NCI-H1092 treated with DMSO at 0.1 percent for 48 hours (cell line): ENCODE results near the gene NBPF3.
"Not testable (repeated sequence)": the region's sequence is repeated elsewhere in the genome, so short reads cannot be mapped to it uniquely, and the experiment has no call there.

Experiments
- DNase-seq: peaks from one replicate; lab custom pipeline; 2025; lab: John Stamatoyannopoulos, UW

NBPF3 gene

DNA sequence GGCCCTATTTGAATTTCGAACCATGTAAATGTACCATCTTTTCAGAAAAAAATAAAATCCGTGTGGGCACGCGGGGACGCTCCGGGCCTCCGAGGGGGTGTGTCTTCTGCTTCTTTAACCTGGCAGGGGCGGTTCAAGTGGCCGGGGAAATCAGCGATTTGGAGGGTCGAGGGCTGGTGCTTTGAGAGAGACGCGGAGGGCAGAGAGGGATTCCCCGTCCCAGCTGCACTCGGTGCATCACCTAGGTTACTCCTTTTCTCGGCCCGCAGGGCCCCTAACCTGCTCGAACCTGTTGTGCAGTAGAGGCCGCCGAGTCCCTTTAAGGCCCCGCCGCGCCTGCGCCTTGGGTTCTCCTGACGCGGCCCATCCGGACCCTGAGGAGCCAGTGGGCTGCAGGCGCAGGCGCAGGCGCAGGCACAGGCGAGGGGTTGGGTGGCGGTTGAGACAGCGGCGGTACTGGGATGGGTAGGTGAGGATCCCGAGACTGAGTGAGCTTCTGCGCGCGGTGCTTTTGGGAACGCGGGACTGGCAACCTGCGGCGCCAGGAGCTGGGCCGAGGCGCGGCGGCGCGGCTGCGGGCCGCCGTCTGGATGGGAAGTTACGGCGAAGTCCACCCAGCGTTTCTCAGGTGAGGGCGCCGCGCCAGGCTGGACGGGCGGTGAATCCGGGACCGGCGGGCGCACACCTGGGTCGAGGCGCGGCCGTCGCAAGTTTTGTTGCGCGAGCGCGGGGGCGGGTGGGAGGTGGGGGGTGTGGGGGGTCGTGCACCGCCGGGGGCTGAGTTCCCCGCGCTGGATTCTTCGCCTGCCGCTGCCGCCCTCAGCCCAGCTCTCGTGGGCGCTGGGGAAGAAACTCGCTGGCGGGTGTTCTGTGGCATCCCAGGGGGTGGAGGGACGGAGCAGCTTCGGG lies at the start of gene NBPF3:
TSS of gene NBPF3 (plus strand) at position 417 of the 909 bp plus-strand sequence. CDS start 4,950 bp downstream, outside the sequence.
- DNase-seq: peak; percentile 88

- DNase-seq: no peak
Measured at GRCh38 chr1:21391497-21391896, 48.4 kb upstream of the NBPF3 start.

DNA sequence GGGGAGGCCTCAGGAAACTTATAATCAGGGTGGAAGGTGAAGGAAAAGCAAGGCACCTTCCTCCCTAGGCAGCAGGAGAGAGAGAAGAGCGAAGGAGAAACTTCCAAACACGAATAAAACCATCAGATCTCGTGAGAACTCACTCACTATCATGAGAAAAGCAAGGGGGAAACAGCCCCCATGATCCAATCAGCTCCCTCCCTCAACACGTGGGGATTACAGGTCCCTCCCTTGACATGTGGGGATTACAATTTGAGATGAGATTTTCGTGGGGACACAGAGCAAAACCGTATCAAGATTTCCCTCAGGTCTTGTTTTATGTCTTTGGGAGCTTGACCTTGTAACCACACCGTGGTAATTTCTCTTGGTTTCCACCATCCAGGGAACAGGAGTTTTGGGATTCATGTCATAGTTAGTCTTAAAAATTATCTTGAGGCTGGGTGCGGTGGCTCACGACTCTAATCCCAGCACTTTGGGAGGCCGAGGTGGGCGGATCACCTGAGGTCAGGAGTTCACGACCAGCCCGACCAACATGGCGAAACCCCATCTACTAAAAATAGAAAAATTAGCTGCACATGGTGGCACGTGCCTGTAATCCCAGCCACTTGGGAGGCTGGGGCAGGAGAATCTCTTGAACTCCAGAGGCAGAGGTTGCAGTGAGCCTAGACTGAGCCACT lies 47.2 kb upstream of the NBPF3 start:
- DNase-seq: no peak

DNA sequence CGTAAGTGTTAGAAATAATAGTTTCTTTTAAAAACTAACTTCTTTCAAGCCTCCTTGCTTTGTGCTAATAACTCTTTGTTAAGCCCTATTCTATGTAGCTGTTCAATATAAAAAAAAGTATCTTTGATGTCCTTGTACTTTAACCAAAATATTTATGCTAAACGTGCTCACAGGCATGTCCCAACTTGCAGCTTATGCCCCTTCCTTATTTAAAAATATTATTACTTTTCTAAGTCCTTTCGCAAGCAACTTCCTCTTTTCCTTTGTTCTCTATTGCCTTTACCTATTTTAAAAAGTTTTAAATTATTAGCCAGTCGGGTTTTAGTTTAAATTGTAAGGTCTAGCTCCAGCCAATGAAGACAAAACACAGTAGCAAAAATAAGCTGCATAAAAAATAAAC lies 43.4 kb upstream of the NBPF3 start:
- no peak for DNase-seq

- DNase-seq: peak; percentile 26
Measured at GRCh38 chr1:21397813-21398188, 42.1 kb upstream of the NBPF3 start.

DNA sequence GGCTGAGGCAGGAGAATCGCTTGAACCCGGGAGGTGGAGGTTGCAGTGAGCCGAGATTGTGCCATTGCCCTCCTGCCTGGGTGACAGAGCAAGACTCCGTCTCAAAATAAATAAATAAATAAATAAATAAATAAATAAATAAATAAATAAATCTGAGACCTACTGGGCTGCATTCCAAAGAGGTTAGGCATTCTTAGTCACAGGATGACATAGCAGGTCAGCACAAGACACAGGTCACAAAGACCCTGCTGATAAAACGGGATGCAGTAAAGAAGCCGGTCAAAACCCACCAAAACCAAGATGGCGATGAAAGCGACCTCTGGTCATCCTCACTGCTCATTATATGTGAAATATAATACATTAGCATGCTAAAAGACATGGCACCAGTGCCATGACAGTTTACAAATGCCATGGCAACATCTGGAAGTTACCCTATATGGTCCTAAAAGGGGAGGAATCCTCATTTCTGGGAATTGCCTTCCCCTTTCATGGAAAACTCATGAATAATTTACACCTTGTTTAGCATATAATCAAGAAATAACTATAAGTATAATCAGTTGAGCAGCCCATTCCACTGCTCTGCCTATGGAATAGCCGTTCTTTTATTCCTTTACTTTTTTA lies 38.1 kb upstream of the NBPF3 start:
- not testable (repeated sequence) for DNase-seq

DNA sequence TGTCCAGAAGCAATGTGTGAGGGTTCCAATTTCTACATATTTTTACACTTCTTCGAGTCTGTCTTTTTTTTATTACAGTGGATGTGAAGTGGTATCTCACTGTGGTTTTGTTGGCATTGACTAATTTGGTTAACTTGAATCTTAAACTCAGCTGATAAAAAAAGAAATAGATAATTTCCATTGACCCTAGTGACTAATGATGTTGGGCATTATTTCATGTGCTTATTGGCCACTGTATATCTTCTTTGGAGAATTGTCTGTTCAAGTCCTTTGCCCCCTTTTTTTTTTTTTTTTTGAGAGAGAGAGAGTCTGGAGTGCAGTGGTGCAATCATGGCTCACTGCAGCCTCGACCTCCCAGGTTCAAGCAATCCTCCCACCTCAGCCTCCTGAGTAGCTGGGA lies 33.3 kb upstream of the NBPF3 start:
- DNase-seq: no peak

DNA sequence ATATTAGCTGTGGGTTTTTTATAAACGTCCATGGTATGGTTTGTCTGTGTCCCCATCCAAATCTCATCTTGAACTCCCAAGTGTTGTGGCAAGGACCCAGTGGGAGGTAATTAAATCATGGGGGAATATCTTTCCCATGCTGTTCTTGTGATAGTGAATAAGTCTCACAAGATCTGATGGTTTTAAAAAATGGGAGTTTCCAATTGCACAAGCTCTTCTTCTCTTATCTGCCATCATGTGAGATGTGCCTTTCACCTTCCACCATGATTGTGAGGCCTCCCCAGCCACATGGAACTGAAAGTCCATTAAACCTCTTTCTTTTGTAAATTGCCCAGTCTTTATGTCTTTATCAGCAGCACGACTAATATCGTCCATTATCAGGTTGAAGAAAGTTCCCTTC lies 30.0 kb upstream of the NBPF3 start:
- not testable (repeated sequence) for DNase-seq

DNA sequence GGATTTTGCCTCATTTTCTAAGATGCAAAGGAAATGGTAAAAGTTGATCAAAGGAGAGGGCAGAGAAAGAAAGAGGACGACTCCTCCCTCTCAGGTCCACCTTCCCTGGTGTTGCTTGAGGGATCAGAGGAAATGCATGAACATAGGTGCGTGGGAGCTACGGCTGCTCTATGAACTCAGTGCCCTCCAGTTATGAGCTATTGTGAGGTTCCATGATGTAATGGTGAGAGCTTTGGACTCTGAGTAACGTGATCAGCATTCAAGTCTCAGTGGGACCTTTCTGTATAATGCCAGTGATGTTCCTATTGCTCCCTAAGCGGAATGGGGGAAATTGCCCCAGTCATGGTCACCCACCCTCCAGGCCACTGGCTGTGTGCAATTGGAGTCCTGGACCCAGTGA lies 25.9 kb upstream of the NBPF3 start:
- no peak for DNase-seq

DNA sequence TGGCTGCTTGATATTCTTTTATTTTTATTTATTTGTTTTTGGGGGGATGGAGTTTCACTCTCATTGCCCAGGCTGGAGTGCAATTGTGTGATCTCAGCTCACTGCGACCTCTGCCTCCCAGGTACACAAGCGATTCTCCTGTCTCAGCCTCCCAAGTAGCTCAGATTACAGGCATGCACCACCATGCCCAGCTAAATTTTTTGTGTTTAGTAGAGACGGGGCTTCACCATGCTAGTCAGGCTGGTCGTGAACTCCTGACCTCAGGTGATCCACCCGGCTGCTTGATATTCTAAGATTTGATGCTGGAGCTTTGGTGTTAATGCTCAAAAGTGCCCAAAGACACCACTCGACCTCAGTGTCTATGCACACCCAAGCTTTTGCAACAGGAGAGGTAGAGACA lies 19.6 kb upstream of the NBPF3 start:
- DNase-seq: not testable (repeated sequence)

- not testable (repeated sequence) for DNase-seq
Measured at GRCh38 chr1:21421307-21421706, 18.6 kb upstream of the NBPF3 start.

- DNase-seq: not testable (repeated sequence)
Measured at GRCh38 chr1:21427798-21428480, 12.0 kb upstream of the NBPF3 start.

DNA sequence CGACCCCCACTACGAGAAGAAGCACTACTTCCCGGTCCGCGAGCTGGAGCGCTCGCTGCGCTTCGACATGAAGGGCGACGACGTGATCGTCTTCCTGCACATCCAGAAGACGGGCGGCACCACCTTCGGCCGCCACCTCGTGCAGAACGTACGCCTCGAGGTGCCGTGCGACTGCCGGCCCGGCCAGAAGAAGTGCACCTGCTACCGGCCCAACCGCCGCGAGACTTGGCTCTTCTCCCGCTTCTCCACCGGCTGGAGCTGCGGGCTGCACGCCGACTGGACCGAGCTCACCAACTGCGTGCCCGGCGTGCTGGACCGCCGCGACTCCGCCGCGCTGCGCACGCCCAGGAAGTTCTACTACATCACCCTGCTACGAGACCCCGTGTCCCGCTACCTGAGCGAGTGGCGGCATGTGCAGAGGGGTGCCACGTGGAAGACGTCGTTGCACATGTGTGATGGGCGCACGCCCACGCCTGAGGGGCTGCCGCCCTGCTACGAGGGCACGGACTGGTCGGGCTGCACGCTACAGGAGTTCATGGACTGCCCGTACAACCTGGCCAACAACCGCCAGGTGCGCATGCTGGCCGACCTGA lies 11.4 kb upstream of the NBPF3 start:
- DNase-seq: not testable (repeated sequence)

- not testable (repeated sequence) for DNase-seq
Measured at GRCh38 chr1:21429210-21429609, 10.7 kb upstream of the NBPF3 start.

- DNase-seq: not testable (repeated sequence)
Measured at GRCh38 chr1:21430875-21431274, 9.1 kb upstream of the NBPF3 start.

- no peak for DNase-seq
Measured at GRCh38 chr1:21434394-21434793, 5.5 kb upstream of the NBPF3 start.

- no peak for DNase-seq
Measured at GRCh38 chr1:21435646-21436487, 4.1 kb upstream of the NBPF3 start.

DNA sequence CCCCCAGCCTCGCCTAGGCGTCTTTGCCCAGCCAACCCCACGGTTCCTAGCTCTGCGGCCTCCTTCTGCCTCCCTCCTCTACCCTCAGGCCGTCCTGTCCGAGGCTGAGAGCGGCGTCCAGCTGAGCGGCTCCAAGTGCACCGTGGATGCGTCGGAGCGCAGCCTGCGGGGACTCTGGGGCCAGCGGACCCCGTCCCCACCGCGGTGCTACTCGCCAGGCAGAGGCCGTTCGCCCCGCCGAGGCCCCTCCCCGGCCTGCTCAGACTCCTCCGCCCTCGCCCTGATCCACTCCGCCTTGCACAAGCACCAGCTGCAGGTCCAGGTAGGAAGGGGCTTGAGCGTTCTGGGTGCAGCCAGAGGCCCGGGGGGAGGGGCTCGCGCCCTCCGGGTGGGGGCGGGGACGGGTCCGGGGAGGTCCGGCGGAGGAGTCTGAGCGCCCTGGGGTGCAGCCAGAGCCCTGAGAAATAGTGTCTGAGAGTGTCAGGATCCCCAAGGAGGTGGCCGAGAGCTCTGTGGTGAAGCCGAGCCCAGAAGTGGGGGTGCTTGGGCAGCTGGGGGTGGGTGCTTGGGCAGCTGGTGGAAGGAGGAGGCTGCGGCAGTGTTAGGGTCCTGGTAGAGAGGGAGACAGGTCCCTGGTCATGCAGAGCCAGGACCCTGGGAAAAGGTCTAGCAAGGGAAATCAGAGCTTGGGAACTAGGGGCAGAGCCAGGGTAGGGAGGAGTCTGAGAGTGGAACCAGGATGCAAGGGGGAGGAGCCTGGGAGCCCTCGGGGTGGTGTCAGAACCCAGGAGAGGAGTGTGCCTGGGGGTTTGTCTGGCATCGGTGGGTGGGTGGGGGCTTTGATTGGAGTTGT lies 3.2 kb upstream of the NBPF3 start:
- DNase-seq: peak; percentile 24

GRCh38 chr1:21437341-21437640 lies 2.6 kb upstream of the NBPF3 start:
- DNase-seq: no peak
